ENCODE results near the gene IGSF21.

Gene IGSF21

GRCh38 chr1:18262726-18263125, 155.1 kb downstream of the IGSF21 start:
- no peak for DNase-seq (ENCODE audit: low read depth)

GRCh38 chr1:18263547-18264120, 156.0 kb downstream of the IGSF21 start:
- DNase-seq (ENCODE audit: low read depth): no peak

- no peak for DNase-seq (ENCODE audit: low read depth)
Measured at GRCh38 chr1:18264450-18265039, 156.9 kb downstream of the IGSF21 start.

- no peak for DNase-seq (ENCODE audit: low read depth)
Measured at GRCh38 chr1:18265641-18266040, 158.0 kb downstream of the IGSF21 start.

- DNase-seq (ENCODE audit: low read depth): no peak
Measured at GRCh38 chr1:18266391-18266790, 158.8 kb downstream of the IGSF21 start.

- DNase-seq (ENCODE audit: low read depth): no peak
Measured at GRCh38 chr1:18271336-18271735, 163.7 kb downstream of the IGSF21 start.

GRCh38 chr1:18278946-18279345, 171.3 kb downstream of the IGSF21 start:
- DNase-seq (ENCODE audit: low read depth): no peak

GRCh38 chr1:18279351-18280074, 171.9 kb downstream of the IGSF21 start:
- DNase-seq (ENCODE audit: low read depth): no peak

- DNase-seq (ENCODE audit: low read depth): no peak
Measured at GRCh38 chr1:18280956-18281355, 173.4 kb downstream of the IGSF21 start.

- no peak for DNase-seq (ENCODE audit: low read depth)
Measured at GRCh38 chr1:18282851-18283600, 175.4 kb downstream of the IGSF21 start.

GRCh38 chr1:18283601-18284385, 176.2 kb downstream of the IGSF21 start:
- no peak for DNase-seq (ENCODE audit: low read depth)

GRCh38 chr1:18284805-18285537, 177.4 kb downstream of the IGSF21 start:
- no peak for DNase-seq (ENCODE audit: low read depth)

- no peak for DNase-seq (ENCODE audit: low read depth)
Measured at GRCh38 chr1:18285538-18285924, 177.9 kb downstream of the IGSF21 start.

GRCh38 chr1:18288722-18289121, 181.1 kb downstream of the IGSF21 start:
- DNase-seq (ENCODE audit: low read depth): no peak

GRCh38 chr1:18289597-18289996, 182.0 kb downstream of the IGSF21 start:
- no peak for DNase-seq (ENCODE audit: low read depth)

- no peak for DNase-seq (ENCODE audit: low read depth)
Measured at GRCh38 chr1:18290740-18291412, 183.3 kb downstream of the IGSF21 start.

GRCh38 chr1:18292531-18292930, 184.9 kb downstream of the IGSF21 start:
- DNase-seq (ENCODE audit: low read depth): no peak

- no peak for DNase-seq (ENCODE audit: low read depth)
Measured at GRCh38 chr1:18293291-18293690, 185.7 kb downstream of the IGSF21 start.

GRCh38 chr1:18294437-18295176, 187.0 kb downstream of the IGSF21 start:
- no peak for DNase-seq (ENCODE audit: low read depth)

Data from GM04503 (cell line).